ENCODE results near the gene PAM16. TPM values are rescaled to one million over a fixed set of nuclear protein-coding genes. Genes with fewer than 3 reads are reported as not detected.

Gene PAM16
- total RNA-seq, 1 experiment from 2014 or later: 80.7 TPM

- peak; percentile 79 for DNase-seq (ENCODE audit: low read depth)
- in situ Hi-C loops (cut with HindIII; ENCODE audit: low pct_unique_long_range_greater_than_20kb, low sequenced_read_pairs): no loop called here
Observed at GRCh38 chr16:4316864-4317531, 34.1 kb downstream of the PAM16 start.

GRCh38 chr16:4316108-4316863, 34.8 kb downstream of the PAM16 start:
- no peak for DNase-seq (ENCODE audit: low read depth)

GRCh38 chr16:4315186-4316107, 35.7 kb downstream of the PAM16 start, which contains the start of gene GLIS2:
GLIS2 (plus strand) TSS chr16:4316067; CDS start chr16:4332281, 16,214 bp downstream.
- peak; percentile 86 for DNase-seq (ENCODE audit: low read depth)
- in situ Hi-C loops (cut with HindIII; ENCODE audit: low pct_unique_long_range_greater_than_20kb, low sequenced_read_pairs): no loop called here

More at GRCh38 chr16:4316108-4316863, 34.8 kb downstream of the PAM16 start:
- in situ Hi-C loops (cut with HindIII; ENCODE audit: low pct_unique_long_range_greater_than_20kb, low sequenced_read_pairs): no loop called here

GRCh38 chr16:4314532-4315185, 36.5 kb downstream of the PAM16 start:
- in situ Hi-C loops (cut with HindIII; ENCODE audit: low pct_unique_long_range_greater_than_20kb, low sequenced_read_pairs): no loop called here
- peak; percentile 85 for DNase-seq (ENCODE audit: low read depth)

GRCh38 chr16:4313563-4314531, 37.3 kb downstream of the PAM16 start:
- peak; percentile 96 for DNase-seq (ENCODE audit: low read depth)
- in situ Hi-C loops (cut with HindIII; ENCODE audit: low pct_unique_long_range_greater_than_20kb, low sequenced_read_pairs): no loop called here

GRCh38 chr16:4309833-4310266, 41.3 kb downstream of the PAM16 start:
- in situ Hi-C loops (cut with HindIII; ENCODE audit: low pct_unique_long_range_greater_than_20kb, low sequenced_read_pairs): no loop called here
- DNase-seq (ENCODE audit: low read depth): peak; percentile 97

- in situ Hi-C loops (cut with HindIII; ENCODE audit: low pct_unique_long_range_greater_than_20kb, low sequenced_read_pairs): no loop called here
Observed at GRCh38 chr16:4309102-4309832, 41.9 kb downstream of the PAM16 start.

GRCh38 chr16:4307215-4308037, 43.7 kb downstream of the PAM16 start:
- in situ Hi-C loops (cut with HindIII; ENCODE audit: low pct_unique_long_range_greater_than_20kb, low sequenced_read_pairs): no loop called here
- peak; percentile 100 for DNase-seq (ENCODE audit: low read depth)

More at GRCh38 chr16:4309102-4309832, 41.9 kb downstream of the PAM16 start:
- DNase-seq (ENCODE audit: low read depth): no peak

- no peak for DNase-seq (ENCODE audit: low read depth)
- in situ Hi-C loops (cut with HindIII; ENCODE audit: low pct_unique_long_range_greater_than_20kb, low sequenced_read_pairs): no loop called here
Observed at GRCh38 chr16:4306470-4307214, 44.5 kb downstream of the PAM16 start.

GRCh38 chr16:4303973-4304372, 47.1 kb downstream of the PAM16 start:
- no peak for DNase-seq (ENCODE audit: low read depth)
- in situ Hi-C loops (cut with HindIII; ENCODE audit: low pct_unique_long_range_greater_than_20kb, low sequenced_read_pairs): no loop called here

- in situ Hi-C loops (cut with HindIII; ENCODE audit: low pct_unique_long_range_greater_than_20kb, low sequenced_read_pairs): no loop called here
- DNase-seq (ENCODE audit: low read depth): no peak
Observed at GRCh38 chr16:4301968-4302367, 49.2 kb downstream of the PAM16 start.

GRCh38 chr16:4301177-4301576, 49.9 kb downstream of the PAM16 start:
- in situ Hi-C loops (cut with HindIII; ENCODE audit: low pct_unique_long_range_greater_than_20kb, low sequenced_read_pairs): no loop called here
- DNase-seq (ENCODE audit: low read depth): no peak

GRCh38 chr16:4298761-4299522, 52.2 kb downstream of the PAM16 start:
- peak; percentile 88 for DNase-seq (ENCODE audit: low read depth)
- in situ Hi-C loops (cut with HindIII; ENCODE audit: low pct_unique_long_range_greater_than_20kb, low sequenced_read_pairs): no loop called here

GRCh38 chr16:4297480-4297879, 53.6 kb downstream of the PAM16 start:
- in situ Hi-C loops (cut with HindIII; ENCODE audit: low pct_unique_long_range_greater_than_20kb, low sequenced_read_pairs): no loop called here
- no peak for DNase-seq (ENCODE audit: low read depth)

All from Caki2 (cell line).